Activated naive CD4-positive, alpha-beta T cell treated with anti-CD3 and anti-CD28 coated beads, Interleukin-2, amount 50 U/mL, for 24 hours (primary cell): Measurements from ENCODE around the gene UEVLD.
A peak's percentile ranks its signal among the peaks of the same experiment; 100 is the strongest.

ENCODE experiments used
- H3K27ac Mint-ChIP-seq: one replicate; pipeline ENCODE4 v1.8.0; 2021; ENCODE audit warnings: mild to moderate bottlenecking, mixed read lengths
- H3K27me3 Mint-ChIP-seq: one replicate; pipeline ENCODE4 v1.8.0; 2021; ENCODE audit warnings: mixed read lengths
- H3K36me3 Mint-ChIP-seq: one replicate; pipeline ENCODE4 v1.8.0; 2021; ENCODE audit warnings: mixed read lengths
- H3K4me1 Mint-ChIP-seq: one replicate; pipeline ENCODE4 v1.8.0; 2021; ENCODE audit warnings: mixed read lengths
- H3K4me3 Mint-ChIP-seq: one replicate; pipeline ENCODE4 v1.8.0; 2021; ENCODE audit warnings: mild to moderate bottlenecking, mixed read lengths
- H3K9me3 Mint-ChIP-seq: one replicate; pipeline ENCODE4 v1.8.0; 2021; ENCODE audit warnings: mixed read lengths

The UEVLD gene

DNA sequence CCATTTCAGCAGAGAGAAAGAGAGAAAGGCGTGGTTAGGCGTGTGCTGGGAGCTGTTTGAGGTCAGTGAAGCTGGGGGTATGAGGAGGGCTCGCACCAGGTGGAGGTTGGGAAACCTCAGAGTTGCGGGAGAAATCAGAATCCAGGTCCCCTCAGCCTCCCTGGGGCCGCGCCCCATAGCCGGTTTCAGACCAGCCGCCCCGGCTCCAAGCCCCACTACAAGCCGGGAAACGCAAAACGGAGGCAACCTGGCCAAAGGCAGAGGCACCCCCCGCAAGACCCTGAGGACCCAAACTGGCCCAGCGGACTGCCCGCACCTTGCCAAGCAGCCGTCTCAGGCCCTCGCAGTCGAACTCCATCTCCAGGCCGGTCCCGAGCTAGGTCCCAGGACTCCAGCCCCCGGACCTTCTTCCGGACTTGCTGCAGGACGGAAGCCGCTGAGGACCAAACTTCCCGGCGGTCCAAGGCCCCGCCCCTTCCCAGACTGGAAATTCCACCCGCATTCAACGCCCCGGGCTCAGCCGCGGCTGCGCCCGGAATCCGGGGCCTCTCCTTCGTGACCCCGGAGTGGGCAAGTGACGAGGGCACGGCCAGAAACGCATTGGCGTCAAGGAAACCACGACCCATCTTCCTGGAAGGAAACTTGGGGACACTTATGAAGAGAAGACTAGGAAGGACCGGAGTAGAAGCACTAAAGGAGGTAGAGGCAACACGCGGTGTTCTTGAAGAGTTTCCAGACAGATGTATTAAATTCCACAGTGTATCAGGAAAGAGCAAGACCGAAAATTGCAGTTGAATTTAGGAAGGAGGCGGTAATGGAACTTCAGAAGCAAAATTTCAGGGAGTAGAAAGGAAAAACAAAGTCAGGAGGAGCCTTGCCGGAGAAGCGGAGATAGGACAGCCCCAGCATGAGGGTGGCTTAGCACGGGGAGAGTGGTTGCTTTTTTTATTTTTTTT, at the start of gene UEVLD:
Gene UEVLD, minus strand, starts transcription at position 438 of the 956 bp plus-strand sequence. Its CDS starts 80 bp downstream, at position 358.
- no peaks in the 10 kb centered on the region for H3K4me1 Mint-ChIP-seq
- H3K27me3 Mint-ChIP-seq: no peaks in the 10 kb centered on the region
- no peaks in the 10 kb centered on the region for H3K9me3 Mint-ChIP-seq
- H3K36me3 Mint-ChIP-seq: no peaks in the 10 kb centered on the region
- H3K4me3 Mint-ChIP-seq: no peak within 1 kb of the TSS
- H3K27ac Mint-ChIP-seq: no peak within 1 kb of the TSS

DNA sequence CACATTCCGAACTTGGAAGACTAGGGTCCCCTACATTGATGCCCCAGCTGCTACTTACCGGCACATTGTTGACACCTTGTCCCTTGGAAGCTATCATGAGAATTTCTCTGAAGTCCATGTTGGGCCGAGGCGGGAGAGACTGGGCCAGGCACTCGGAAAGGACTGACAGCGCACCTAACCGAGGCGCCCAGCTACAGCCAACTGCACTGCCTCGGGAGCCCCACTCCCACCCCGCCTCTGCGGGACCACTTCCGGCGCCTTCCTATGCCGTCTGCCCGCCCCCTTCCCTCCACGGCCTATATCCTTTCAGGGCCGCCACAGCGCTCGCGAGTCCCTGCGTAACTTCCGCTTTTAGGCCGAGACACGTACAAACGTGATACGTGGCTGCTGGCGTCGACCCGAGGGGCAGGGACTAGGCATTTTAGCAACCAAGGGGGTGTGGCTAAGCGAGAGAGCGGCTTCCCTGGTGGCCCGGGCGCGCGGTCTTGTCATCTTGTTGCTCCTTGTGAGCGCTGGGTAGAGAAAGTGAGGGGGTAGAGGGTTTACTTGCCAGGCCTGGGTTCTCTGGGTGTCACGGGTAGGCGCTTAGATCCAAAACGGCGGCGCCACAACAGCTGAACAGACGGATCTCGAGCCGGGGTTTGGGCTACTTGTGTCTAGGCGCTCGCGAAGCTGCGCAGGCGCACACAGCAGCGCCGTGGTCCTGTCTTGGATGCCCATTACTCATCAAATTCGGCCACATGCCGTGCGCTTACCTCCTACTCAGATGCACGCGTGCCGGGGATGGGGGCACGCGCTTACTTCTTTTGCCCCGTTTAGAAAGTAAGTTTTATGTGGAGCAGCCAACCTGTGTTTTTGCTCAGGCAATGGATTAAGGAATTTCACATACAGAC, 45.9 kb upstream of the UEVLD start, which contains the start of gene SPTY2D1:
Gene SPTY2D1, minus strand, starts transcription at position 203 of the 893 bp plus-strand sequence. Its CDS starts 85 bp downstream, at position 118.
- Mint-ChIP-seq H3K9me3 (no peaks in the 10 kb centered on the region), H3K4me3 (peak within 1 kb of the TSS; percentile 93), H3K27ac (peak within 1 kb of the TSS; percentile 98), H3K27me3 (no peaks in the 10 kb centered on the region), H3K36me3 (peaks cover 3% of the 10 kb centered on the region), H3K4me1 (peaks cover 41% of the 10 kb centered on the region)

- Mint-ChIP-seq H3K4me1 (peaks cover 47% of the 10 kb centered on the region), H3K36me3 (peaks cover 3% of the 10 kb centered on the region), H3K27ac (peak overlapping the region; percentile 98), H3K4me3 (peak overlapping the region; percentile 93), H3K9me3 (no peaks in the 10 kb centered on the region), H3K27me3 (no peaks in the 10 kb centered on the region)
These were observed 45.0 kb upstream of the UEVLD start for GRCh38 chr11:18633256-18634139.

GRCh38 chr11:18632841-18633240, 44.3 kb upstream of the UEVLD start:
- Mint-ChIP-seq H3K9me3 (no peaks in the 10 kb centered on the region), H3K4me1 (peaks cover 53% of the 10 kb centered on the region), H3K4me3 (peak overlapping the region; percentile 93), H3K27ac (no peak overlapping the region), H3K27me3 (no peaks in the 10 kb centered on the region), H3K36me3 (peaks cover 3% of the 10 kb centered on the region)

GRCh38 chr11:18624161-18624560, 35.6 kb upstream of the UEVLD start:
- peaks cover 5% of the 10 kb centered on the region for H3K9me3 Mint-ChIP-seq
- H3K27ac Mint-ChIP-seq: no peak overlapping the region
- H3K4me3 Mint-ChIP-seq: no peak overlapping the region
- peaks cover 45% of the 10 kb centered on the region for H3K4me1 Mint-ChIP-seq
- no peaks in the 10 kb centered on the region for H3K27me3 Mint-ChIP-seq
- H3K36me3 Mint-ChIP-seq: peaks cover 12% of the 10 kb centered on the region

- H3K4me1 Mint-ChIP-seq: peaks cover 46% of the 10 kb centered on the region
- peaks cover 5% of the 10 kb centered on the region for H3K9me3 Mint-ChIP-seq
- no peaks in the 10 kb centered on the region for H3K27me3 Mint-ChIP-seq
- peaks cover 12% of the 10 kb centered on the region for H3K36me3 Mint-ChIP-seq
- no peak overlapping the region for H3K4me3 Mint-ChIP-seq
- H3K27ac Mint-ChIP-seq: no peak overlapping the region
These were observed 35.2 kb upstream of the UEVLD start for GRCh38 chr11:18623707-18624106.

- peaks cover 16% of the 10 kb centered on the region for H3K36me3 Mint-ChIP-seq
- H3K4me3 Mint-ChIP-seq: peak overlapping the region; percentile 79
- H3K27ac Mint-ChIP-seq: peak overlapping the region; percentile 75
- H3K4me1 Mint-ChIP-seq: peaks cover 65% of the 10 kb centered on the region
- peaks cover 5% of the 10 kb centered on the region for H3K9me3 Mint-ChIP-seq
- H3K27me3 Mint-ChIP-seq: no peaks in the 10 kb centered on the region
These were observed 29.9 kb upstream of the UEVLD start for GRCh38 chr11:18618342-18619025.

GRCh38 chr11:18617688-18618341, 29.3 kb upstream of the UEVLD start:
- Mint-ChIP-seq H3K4me1 (peaks cover 63% of the 10 kb centered on the region), H3K27ac (peak overlapping the region; percentile 75), H3K27me3 (no peaks in the 10 kb centered on the region), H3K36me3 (peaks cover 16% of the 10 kb centered on the region), H3K4me3 (peak overlapping the region; percentile 79), H3K9me3 (peaks cover 5% of the 10 kb centered on the region)

- Mint-ChIP-seq H3K9me3 (peaks cover 5% of the 10 kb centered on the region), H3K4me1 (peaks cover 54% of the 10 kb centered on the region), H3K4me3 (peak overlapping the region; percentile 81), H3K36me3 (peaks cover 16% of the 10 kb centered on the region), H3K27ac (peak overlapping the region; percentile 98), H3K27me3 (no peaks in the 10 kb centered on the region)
These were observed 27.3 kb upstream of the UEVLD start for GRCh38 chr11:18615628-18616392.

- Mint-ChIP-seq H3K9me3 (peaks cover 5% of the 10 kb centered on the region), H3K4me3 (no peak overlapping the region)
These were observed 26.1 kb upstream of the UEVLD start for GRCh38 chr11:18614667-18615066.

GRCh38 chr11:18612394-18612793, 23.9 kb upstream of the UEVLD start:
- Mint-ChIP-seq H3K9me3 (peaks cover 5% of the 10 kb centered on the region), H3K36me3 (peaks cover 17% of the 10 kb centered on the region), H3K4me3 (no peak overlapping the region), H3K27ac (no peak overlapping the region), H3K4me1 (peaks cover 30% of the 10 kb centered on the region), H3K27me3 (no peaks in the 10 kb centered on the region)

More at GRCh38 chr11:18614667-18615066, 26.1 kb upstream of the UEVLD start:
- Mint-ChIP-seq H3K27ac (no peak overlapping the region), H3K4me1 (peaks cover 49% of the 10 kb centered on the region), H3K27me3 (no peaks in the 10 kb centered on the region), H3K36me3 (peaks cover 18% of the 10 kb centered on the region)

- Mint-ChIP-seq H3K4me3 (no peak overlapping the region), H3K4me1 (peaks cover 19% of the 10 kb centered on the region), H3K27ac (no peak overlapping the region), H3K36me3 (peaks cover 20% of the 10 kb centered on the region), H3K9me3 (peaks cover 5% of the 10 kb centered on the region), H3K27me3 (no peaks in the 10 kb centered on the region)
These were observed 22.7 kb upstream of the UEVLD start for GRCh38 chr11:18611196-18611595.

DNA sequence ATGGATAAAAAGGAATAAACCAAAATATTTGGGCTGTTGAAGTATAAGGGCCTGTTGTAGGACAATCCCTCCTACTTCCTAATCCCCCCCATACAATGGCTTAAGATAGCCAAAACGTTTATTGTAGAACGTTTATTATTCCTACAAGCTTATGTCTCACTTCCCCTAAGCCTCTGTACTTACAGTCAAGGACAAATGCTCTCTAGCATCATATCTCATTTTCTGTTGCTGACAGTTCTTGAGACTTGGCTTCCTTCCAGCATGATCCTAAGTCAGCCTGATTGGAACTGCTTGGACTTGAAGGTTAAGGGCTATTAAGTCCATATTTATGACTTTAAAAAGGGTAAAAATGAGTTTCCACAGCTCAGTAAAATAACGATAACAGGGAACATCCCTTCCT, 19.8 kb upstream of the UEVLD start:
- Mint-ChIP-seq H3K4me3 (no peak overlapping the region), H3K27ac (no peak overlapping the region), H3K9me3 (no peaks in the 10 kb centered on the region), H3K27me3 (no peaks in the 10 kb centered on the region), H3K4me1 (peaks cover 2% of the 10 kb centered on the region), H3K36me3 (peaks cover 6% of the 10 kb centered on the region)
